ENCODE measurements around the gene TSKU.
"Not testable (repeated sequence)": the region's sequence is repeated elsewhere in the genome, so short reads cannot be mapped to it uniquely, and the experiment has no call there.

Gene TSKU, protein sequence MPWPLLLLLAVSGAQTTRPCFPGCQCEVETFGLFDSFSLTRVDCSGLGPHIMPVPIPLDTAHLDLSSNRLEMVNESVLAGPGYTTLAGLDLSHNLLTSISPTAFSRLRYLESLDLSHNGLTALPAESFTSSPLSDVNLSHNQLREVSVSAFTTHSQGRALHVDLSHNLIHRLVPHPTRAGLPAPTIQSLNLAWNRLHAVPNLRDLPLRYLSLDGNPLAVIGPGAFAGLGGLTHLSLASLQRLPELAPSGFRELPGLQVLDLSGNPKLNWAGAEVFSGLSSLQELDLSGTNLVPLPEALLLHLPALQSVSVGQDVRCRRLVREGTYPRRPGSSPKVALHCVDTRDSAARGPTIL

DNA sequence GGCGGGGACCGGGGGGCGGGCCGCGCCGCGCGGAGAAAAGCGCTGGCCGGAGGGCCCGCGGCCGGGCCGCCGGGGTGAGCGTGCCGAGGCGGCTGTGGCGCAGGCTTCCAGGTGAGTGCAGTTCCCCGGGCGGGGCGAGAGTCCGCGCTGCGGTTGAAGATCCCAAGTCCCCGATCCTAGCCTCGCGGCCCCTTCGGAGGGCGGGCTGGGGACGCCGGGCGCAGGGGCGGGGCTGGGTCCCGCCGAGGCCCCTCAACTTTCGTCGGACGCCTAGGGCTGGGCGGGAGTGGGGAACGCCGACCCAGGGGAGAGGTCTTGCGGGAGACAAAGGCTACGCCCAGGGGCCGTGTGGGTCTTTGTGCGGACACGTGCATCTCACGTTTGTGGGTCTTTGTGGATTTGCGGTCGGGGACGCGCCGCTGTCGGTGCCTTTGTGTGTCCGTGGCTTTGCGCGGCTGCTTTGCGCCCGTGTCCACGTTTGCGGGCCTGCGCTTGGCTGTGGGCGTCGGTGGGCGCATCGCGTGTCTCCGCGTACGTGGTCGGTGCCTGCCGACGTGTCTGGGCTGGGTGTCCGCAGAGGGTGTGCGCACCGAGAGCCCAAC, at the start of gene TSKU:
Gene TSKU (plus strand): TSS at position 63 of the 602 bp plus-strand sequence. CDS start 12,261 bp downstream, outside the sequence.
- no peak for DNase-seq

DNA sequence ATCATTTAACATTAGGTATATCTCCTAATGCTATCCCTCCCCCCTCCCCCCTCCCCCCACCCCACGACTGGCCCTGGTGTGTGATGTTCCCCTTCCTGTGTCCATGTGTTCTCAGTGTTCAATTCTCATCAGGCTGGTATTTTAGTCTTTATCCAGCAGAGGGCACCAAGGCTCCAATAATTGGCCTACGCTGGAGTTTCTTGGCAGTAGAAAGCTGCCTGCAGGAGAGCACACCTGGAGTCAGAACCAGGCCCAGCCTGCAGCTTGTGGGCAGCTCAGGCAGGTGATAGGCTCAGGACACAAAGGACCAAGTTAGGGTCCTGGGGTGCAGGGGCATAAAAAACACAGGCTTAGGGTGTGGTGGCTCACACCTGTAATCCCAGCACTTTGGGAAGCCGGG, 49.2 kb upstream of the TSKU start:
- DNase-seq = not testable (repeated sequence)

GRCh38 chr11:76734456-76735420, 48.4 kb upstream of the TSKU start:
- no peak for DNase-seq

DNA sequence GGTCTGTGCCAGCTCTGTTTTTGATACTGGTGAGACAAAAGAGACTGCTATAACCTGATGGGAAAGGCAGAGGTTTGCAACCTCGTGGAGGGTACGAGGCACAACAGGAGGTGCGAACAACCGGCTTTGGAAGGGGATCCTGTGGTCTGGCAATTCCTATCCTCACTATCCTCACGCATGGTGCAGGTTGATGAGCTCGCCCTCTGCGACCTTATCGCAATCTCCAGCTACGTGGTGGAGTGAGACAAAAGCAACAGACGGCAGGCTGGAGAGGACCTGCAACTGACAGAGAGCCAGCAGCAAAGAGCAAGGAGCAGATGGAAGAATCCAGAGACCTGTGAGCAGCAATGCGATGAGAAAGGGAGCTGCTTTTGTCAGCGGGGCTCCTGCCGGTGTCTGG, 47.3 kb upstream of the TSKU start:
- DNase-seq = no peak

GRCh38 chr11:76736266-76736665, 46.9 kb upstream of the TSKU start:
- no peak for DNase-seq

GRCh38 chr11:76736773-76737495, 46.2 kb upstream of the TSKU start:
- no peak for DNase-seq

DNA sequence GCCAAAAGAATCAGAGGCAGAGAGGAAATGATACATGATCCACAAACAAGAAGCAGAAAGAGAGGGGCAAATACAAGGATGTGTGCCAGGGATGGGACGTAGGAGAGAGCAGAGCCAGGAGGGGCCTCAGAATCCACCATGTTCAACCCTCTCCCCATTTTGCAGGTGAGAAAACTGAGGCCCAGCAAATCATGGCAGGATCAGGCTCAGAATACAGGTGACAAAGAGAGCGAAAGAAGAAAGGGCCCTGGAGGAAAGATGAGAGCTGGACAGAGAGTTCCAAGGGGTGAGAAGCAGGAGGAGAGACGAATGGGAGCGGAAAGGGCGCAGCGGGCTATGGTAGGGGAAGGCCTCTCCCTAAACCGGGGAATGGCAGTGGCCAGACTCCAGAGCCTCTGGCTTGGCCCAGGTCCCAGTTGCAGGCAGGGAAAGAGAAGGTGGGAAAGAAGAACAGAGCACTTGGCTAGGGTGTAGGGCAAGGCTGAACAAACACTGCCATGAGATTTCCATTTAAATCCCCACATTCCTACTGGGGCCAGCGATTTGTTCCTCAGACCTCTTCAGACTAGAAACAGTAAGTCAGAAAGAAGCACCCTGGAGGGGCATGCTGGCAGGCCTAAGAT, 44.4 kb upstream of the TSKU start:
- DNase-seq = no peak

DNA sequence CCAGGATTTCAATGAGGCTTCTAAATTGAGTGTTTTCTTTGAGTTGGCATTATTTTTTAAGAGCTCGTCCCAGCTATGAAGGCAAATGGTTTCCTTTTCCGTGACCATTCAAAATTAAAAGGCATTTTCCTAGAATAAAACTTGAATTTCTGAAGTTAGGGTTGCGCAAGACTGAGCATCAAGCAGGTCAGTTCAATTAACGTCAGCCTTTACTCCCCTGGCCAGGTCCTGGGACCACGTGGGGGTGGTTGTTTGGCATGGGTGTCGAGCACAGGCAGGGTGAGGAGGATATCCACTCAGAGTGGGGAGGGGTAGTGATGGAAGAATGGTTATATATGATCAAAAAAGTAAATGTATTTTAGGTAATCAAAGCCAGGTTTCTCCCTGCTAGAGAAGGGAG, 43.4 kb upstream of the TSKU start:
- no peak for DNase-seq

DNA sequence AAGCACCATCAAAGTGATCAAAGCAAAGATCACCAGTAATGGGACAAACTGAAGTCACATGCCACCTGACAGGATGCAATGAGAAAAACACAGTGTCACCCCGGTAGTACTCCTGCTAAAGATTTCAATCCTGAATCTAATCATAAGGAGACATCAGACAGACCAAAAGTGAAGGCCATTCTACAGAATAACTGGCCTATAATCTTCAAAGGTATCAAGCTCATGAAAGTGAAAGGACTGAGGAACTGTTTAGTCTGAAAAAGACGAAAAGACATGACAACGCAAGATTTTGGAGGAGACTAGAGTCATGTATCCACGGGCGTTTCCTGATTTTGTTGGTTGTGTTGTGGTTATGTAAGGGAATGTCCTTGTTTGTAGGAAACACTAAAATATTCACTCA, 42.4 kb upstream of the TSKU start:
- DNase-seq = no peak

DNA sequence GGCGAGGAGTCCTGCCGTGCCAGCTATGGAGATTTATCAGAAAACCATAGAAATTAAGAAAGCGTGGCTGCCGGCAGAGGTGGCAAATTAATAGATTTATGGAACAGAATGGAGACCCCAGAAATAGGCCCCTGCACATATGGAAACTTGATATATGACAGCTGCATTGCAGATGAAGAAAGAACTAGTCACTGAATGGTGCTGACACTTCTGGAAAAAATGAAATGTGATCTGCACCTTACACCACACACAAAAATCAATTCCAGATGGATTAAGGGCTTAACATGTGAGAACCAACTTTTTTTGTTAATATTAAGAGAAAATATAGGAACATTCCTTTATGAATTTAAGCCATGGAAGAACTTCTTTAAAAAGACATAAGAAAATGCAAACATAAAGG, 40.3 kb upstream of the TSKU start:
- no peak for DNase-seq

- DNase-seq = no peak
These were observed 38.7 kb upstream of the TSKU start for GRCh38 chr11:76744186-76745043.

DNA sequence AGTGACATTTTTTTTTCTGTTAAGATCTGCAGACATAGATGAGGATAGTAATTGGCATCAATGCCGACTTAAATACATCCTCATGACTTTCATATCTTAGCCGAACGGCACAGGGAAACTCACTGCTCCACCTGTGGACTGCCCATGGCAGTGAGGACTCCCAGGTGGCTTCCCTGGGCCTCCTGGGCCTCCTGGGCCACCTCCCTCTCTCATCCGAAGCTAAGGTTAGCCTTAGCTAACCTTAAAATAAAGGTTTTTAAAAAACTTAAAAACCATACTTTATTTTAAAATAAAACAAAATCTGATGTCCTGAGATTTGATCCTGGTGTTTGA, 38.1 kb upstream of the TSKU start:
- DNase-seq = no peak

DNA sequence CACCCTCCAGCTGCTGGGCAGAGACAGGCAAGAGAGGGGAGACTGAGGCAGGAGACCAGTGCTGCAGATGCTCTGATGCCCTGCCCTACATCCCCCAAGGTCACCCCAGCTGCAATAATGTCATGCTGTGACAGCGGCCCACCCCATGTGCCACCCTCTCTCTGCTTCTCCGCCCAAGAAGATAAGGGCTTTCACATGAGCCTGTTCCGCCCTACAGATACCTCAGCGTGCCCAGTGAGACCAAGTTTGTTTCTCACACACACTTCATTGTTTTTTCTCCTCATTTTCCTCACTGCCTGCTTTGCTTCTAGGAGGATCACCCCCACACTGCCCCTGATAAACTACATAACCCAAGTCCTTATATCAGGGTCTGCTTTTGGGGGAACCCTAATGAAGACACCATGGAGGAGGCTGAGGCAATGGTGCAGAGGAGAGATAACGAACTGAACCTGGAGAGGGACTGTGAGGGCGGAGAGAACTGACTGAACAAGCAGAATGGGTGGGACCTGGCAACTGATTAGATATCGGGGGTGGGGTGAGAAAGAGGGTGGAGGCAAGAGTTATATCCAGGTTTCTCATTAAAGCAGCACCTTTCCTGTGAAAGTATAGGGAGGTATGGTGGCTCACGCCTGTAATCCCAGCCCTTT, 37.5 kb upstream of the TSKU start:
- no peak for DNase-seq

DNA sequence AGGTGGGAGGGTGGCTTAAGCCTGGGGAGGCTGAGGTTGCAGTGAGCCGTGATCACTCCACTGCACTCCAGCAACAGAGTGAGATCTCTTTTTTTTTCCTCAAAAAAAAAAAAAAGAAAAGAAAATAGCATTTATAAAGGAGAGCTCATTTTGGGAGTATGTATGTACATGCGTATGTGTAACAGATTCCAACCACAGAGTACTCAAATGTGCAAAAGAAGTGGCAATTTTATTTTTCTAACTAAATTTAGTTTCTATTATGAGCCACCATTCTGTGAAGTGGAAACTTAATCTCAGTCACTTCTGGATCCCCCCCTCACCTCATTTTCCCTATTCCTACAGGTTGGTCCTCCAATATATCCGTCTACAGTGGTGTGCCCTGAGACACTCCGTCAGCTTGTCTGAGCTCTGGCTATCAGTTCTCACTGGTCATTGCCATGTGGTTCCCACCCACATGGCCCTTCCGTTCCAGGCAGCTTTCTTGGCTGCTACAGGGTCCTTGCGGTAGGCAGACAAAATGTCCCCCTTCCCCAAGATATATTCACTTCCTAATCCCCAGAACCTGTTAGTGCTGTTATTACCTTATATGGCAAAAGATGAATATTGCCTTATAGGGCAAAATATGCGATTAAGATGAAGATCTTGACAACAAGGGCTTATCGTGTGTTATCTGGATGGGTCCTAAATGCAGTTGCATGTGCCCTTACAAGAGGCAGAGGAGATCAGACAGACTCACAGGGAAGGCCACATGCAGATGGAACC, 35.8 kb upstream of the TSKU start:
- DNase-seq = no peak

DNA sequence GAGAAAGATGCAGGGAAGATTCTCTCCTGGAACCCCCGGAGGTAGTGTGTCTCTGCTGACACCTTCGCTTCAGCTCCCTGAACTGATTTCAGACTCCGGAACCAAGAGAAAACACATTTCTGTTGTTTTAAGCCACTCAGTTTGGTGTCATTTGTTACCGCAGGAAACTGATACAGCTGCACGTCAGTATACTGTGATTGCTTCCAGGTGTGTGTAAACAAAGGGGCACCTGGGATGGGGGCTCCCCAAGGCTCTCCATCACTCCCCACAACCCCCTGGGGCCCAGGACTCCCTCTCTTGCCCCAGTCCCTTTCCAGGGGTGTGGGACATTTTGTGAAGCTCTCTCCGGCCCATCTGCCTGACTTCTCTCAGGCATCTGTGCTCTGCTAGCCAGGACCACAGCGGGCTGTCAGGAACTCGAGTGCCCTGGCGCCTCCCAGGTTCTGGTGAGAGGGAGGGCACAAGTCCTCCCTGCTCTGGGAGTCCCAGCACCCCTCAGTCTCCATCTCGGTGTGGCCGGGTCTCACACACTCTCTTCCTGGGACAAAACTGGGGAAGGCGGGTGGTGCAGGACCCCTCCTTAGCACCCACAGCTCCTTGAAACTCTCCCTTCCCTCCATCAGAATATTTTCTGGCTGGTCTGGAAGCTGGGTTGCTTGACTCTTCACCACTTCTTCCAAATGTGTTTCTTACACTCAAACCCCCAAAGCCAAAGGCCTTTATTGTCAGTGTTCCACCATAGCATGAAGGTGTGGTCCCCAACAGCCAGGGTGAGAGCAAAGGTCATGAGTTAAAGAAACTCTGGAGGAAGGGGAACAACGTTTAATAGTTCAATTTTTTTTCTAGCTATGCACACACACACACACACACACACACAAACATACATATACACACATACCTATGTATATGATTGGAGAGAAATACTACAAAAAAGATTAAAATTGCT, 35.0 kb upstream of the TSKU start:
- DNase-seq = no peak

DNA sequence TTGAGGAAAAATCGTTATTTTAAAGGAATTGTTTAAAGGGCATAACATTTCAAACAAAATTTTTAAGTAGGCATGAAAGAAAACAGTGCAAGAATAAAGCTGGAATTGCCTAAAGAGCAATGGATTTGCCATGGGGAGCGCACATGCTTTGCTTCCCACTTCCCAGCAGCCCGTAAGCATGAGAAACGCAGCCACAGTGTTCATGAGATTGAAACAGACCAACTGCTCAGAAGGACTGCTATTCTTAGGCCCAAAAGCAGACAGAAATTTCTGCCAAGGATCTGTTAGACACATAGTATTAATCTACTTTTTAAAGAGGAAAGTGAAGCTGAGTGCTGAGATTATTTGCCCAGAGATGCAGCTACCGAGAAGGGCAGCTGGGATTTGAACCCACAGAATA, 34.2 kb upstream of the TSKU start:
- no peak for DNase-seq

DNA sequence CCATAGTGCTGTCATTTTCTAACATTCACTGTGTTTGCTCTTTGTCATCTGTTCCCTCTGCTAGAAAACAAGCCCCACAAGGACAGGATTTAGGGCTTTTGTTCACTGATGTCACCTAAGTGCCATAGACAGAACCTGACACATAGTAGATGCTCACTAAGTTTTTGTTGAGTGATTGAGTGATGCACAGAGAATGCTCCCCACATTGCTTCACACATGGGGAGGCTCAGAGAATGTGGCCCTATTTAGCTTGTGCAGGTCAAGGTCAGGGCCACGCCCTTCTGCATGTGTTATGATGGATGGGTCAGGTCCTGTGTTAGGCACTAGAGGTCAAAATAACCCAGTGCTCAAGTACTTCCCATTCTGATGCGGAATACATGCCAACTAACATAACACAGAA, 33.1 kb upstream of the TSKU start:
- no peak for DNase-seq

- DNase-seq = no peak
These were observed 32.4 kb upstream of the TSKU start for GRCh38 chr11:76750746-76751145.
